GM12878 (cell line): ENCODE measurements around the gene RIC3. TPM values are rescaled to one million over a fixed set of nuclear protein-coding genes. Genes with fewer than 3 reads are reported as not detected.

Experiments used
- ATAC-seq: fragments of 200-7000 bp; cut with Tn5 transposase; 3 replicates; pipeline ENCODE4 v1.9.1; 2020; ENCODE audit warnings: mild to moderate bottlenecking, moderate library complexity
- BruUV-seq: library from RNA; stranded (reverse); fragments of 400-500 nt; replicated peaks from 2 replicates; lab custom pipeline; 2021; lab: Mats Ljungman, UMichigan
- CTCF ChIA-PET: fragments of 300-600 bp; sonication (Branson Sonifier 250); formaldehyde crosslinking; extraction: SDS; loops from one replicate; lab custom pipeline; 2021; ENCODE audit warnings: inconsistent platforms; lab: Yijun Ruan, JAX
- POLR2A ChIA-PET: fragments of 350-600 bp; formaldehyde crosslinking; extraction: SDS; loops from one replicate; lab custom pipeline; 2021; ENCODE audit warnings: inconsistent platforms; lab: Charles Lee
- RAD21 ChIA-PET: fragments of 300-600 bp; sonication (Branson Sonifier 250); formaldehyde crosslinking; loops from one replicate; lab custom pipeline; 2023; ENCODE audit warnings: antibody characterized with exemption; ENCODE audit not compliant: unreplicated experiment; lab: Charles Lee
- SMC1A ChIA-PET: fragments of 300-600 bp; sonication (Branson Sonifier 250); formaldehyde crosslinking; loops from one replicate; lab custom pipeline; 2023; ENCODE audit not compliant: unreplicated experiment, uncharacterized antibody; lab: Charles Lee
- DNase-seq: peaks from one replicate; pipeline ENCODE4 v3.0.0-alpha.2; 2011; ENCODE audit warnings: low read depth, low spot score
- FAIRE-seq: peaks from 3 replicates; lab custom pipeline; 2011; peaks lifted over from hg19 to GRCh38; lab: Jason Lieb, UNC
- H2AFZ ChIP-seq: 2 replicates; pipeline ENCODE4 v1.6.0; 2011; ENCODE audit warnings: low read depth, low read length, control low read depth; ENCODE audit not compliant: control insufficient read depth
- H3K27ac ChIP-seq: 2 replicates; pipeline ENCODE4 v1.5.1; 2011; ENCODE audit warnings: control low read depth; ENCODE audit not compliant: control insufficient read depth, insufficient read depth
- H3K27me3 ChIP-seq, 2 experiments: replicated peaks in 1 of 2; 2 replicates each; pipeline versions ENCODE4 v1.6.0 to v1.6.1; 2011; ENCODE audit warnings: low read length in 1 of 2; ENCODE audit not compliant: control insufficient read depth in 2 of 2, insufficient read depth in 2 of 2
- H3K36me3 ChIP-seq, 2 experiments: 2 replicates each; pipeline ENCODE4 v1.5.1; 2011; ENCODE audit warnings: low read length in 1 of 2; ENCODE audit not compliant: control insufficient read depth in 2 of 2, insufficient read depth in 2 of 2
- H3K4me1 ChIP-seq: 2 replicates; pipeline ENCODE4 v1.6.1; 2011; ENCODE audit warnings: mild to moderate bottlenecking, low read length, moderate library complexity, mixed read lengths; ENCODE audit not compliant: control insufficient read depth, insufficient read depth
- H3K4me2 ChIP-seq: 2 replicates; pipeline ENCODE4 v1.6.0; 2011; ENCODE audit warnings: control low read depth; ENCODE audit not compliant: control insufficient read depth, insufficient read depth
- H3K4me3 ChIP-seq: fragments of 200-600 bp; sonication (generic); 2 replicates; pipeline ENCODE4 v1.5.1; 2016
- H3K79me2 ChIP-seq: 2 replicates; pipeline ENCODE4 v1.6.0; 2011; ENCODE audit warnings: low read length; ENCODE audit not compliant: control insufficient read depth, insufficient read depth
- H3K9ac ChIP-seq: 2 replicates; pipeline ENCODE4 v1.8.0; 2011; ENCODE audit warnings: low read length, control low read depth, mixed read lengths; ENCODE audit not compliant: control insufficient read depth, insufficient read depth
- H3K9me3 ChIP-seq: replicated peaks from 3 replicates; pipeline ENCODE4 v1.5.1; 2011; ENCODE audit warnings: mild to moderate bottlenecking, low read length; ENCODE audit not compliant: control insufficient read depth, insufficient read depth
- H4K20me1 ChIP-seq: 2 replicates; pipeline ENCODE4 v1.6.0; 2011; ENCODE audit not compliant: control insufficient read depth, insufficient read depth
- GABPA ChIP-seq: IDR thresholded peaks from 2 replicates; pipeline ENCODE4 v1.6.1; 2014; ENCODE audit warnings: antibody characterized with exemption, low read depth, mild to moderate bottlenecking, inconsistent platforms
- LARP7 ChIP-seq: fragments of 450-650 bp; IDR thresholded peaks from 2 replicates; pipeline ENCODE4 v1.6.1; 2017; ENCODE audit warnings: mild to moderate bottlenecking
- MLLT1 ChIP-seq: fragments of 450-650 bp; IDR thresholded peaks from 2 replicates; pipeline ENCODE4 v1.6.1; 2016; ENCODE audit warnings: mild to moderate bottlenecking
- NBN ChIP-seq: fragments of 450-650 bp; IDR thresholded peaks from 2 replicates; pipeline ENCODE4 v1.6.1; 2016
- PML ChIP-seq: IDR thresholded peaks from 2 replicates; pipeline ENCODE4 v1.6.1; 2012; ENCODE audit warnings: low read length, inconsistent platforms
- SIN3A ChIP-seq: IDR thresholded peaks from 2 replicates; pipeline ENCODE4 v1.6.1; 2012; ENCODE audit warnings: low read depth, low read length, improper control_type of control experiment
- SMC3 ChIP-seq: IDR thresholded peaks from 2 replicates; pipeline ENCODE4 v1.6.1; 2011; ENCODE audit warnings: low read length, improper control_type of control experiment, borderline replicate concordance
- SP1 ChIP-seq: IDR thresholded peaks from one replicate; pipeline ENCODE4 v1.6.1; 2011; ENCODE audit warnings: low read depth, low read length
- SREBF1 ChIP-seq: IDR thresholded peaks from 2 replicates; pipeline ENCODE4 v1.6.1; 2012; ENCODE audit warnings: mild to moderate bottlenecking, low read length
- SUZ12 ChIP-seq: fragments of 200-600 bp; sonication (generic); IDR thresholded peaks from one replicate; pipeline ENCODE4 v1.6.1; 2018; ENCODE audit warnings: antibody characterized with exemption, mild to moderate bottlenecking; ENCODE audit not compliant: unreplicated experiment
- TCF7 ChIP-seq: IDR thresholded peaks from 2 replicates; pipeline ENCODE4 v1.6.1; 2014; ENCODE audit warnings: antibody characterized with exemption, borderline replicate concordance
- ZNF217 ChIP-seq: fragments of 450-650 bp; IDR thresholded peaks from 2 replicates; pipeline ENCODE4 v1.6.1; 2017; ENCODE audit warnings: antibody characterized with exemption, mild to moderate bottlenecking
- ZNF24 ChIP-seq: fragments of 450-650 bp; IDR thresholded peaks from 2 replicates; pipeline ENCODE4 v1.6.1; 2017; ENCODE audit warnings: antibody characterized with exemption, mild to moderate bottlenecking
- WGBS: methylation state at CpG from one replicate; pipeline ENCODE4 v1.1.6; 2016; ENCODE audit warnings: low lambda C conversion rate; ENCODE audit not compliant: insufficient replicate concordance, insufficient coverage; ENCODE audit errors: missing lambda C conversion rate; 5-methylcytosine and 5-hydroxymethylcytosine counted together
- in situ Hi-C: fragments of 300-500 bp; cut with MboI; formaldehyde crosslinking; loops from 9 replicates; pipeline ENCODE4 v1.14.3; 2018; ENCODE audit warnings: mixed read lengths
- intact Hi-C: fragments of 100-400 bp; cut with micrococcal nuclease; formaldehyde crosslinking; loops from one replicate; pipeline ENCODE4 v1.14.2; 2022; ENCODE audit not compliant: unreplicated experiment
- polyA plus RNA-seq, 11 experiments: library from polyadenylated mRNA; depleted of rRNA in 4 of 11; unstranded in 6 of 11; stranded (reverse) in 5 of 11; fragments of >200 nt; fragmentation: Nextera tagmentation in 4 of 11; fragmentation: Illumina TruSeq in 1 of 11; extraction: Ambion mirVana in 4 of 11; extraction: Trizol in 1 of 11; gene quantifications; 1 replicate in 1 of 11; 2 replicates in 10 of 11; pipeline versions ENCODE4 v1.2.1 to v1.2.3, GENCODE V29; 2011 to 2016; ENCODE audit warnings: inconsistent platforms in 2 of 11, missing spikeins in 2 of 11, low read depth in 1 of 11
- total RNA-seq, 4 experiments: library from RNA; depleted of rRNA in 3 of 4; stranded (reverse); fragments of >200 nt in 3 of 4; fragmentation: Illumina TruSeq in 1 of 4; extraction: Trizol in 1 of 4; gene quantifications; 2 replicates each; pipeline versions ENCODE4 v1.2.1 to v1.2.3, GENCODE V29; 2013 to 2021
- TF ChIP-seq, protein P1 (sequence below): fragments of 450-650 bp; IDR thresholded peaks from 2 replicates; pipeline ENCODE4 v1.6.1; 2017; ENCODE audit warnings: mild to moderate bottlenecking

RIC3 gene
- total and polyA plus RNA-seq, 10 of the 15 experiments (the other 5 are each of a cell fraction or from before 2014, with no cell fraction given) = 0.90 to 8.9 (median 2.2) TPM

DNA sequence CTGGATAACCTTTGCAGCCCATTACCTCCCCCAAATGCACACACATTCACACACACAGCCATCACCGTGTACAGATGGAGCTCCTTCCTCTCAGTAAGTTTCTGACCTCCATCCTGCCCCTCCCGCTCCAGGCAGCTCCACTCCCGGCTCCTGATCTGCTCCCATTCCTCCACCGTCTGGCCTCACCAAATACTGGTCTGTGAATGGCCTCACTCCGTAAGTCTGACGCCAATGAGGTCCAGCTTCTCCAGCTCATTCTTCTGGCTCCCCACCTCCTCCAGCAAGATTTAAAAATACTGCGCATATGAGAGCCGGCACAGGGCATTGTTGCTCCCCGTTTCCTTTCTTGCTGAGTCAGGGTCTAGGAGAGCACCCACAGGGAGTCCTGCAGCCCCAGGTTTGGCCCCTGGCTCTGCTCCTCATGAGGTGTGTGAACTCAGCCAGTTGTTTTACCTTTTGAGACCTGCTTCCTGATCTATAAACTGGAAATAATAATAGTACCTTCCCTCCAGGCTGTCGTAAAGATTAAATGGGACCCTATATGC, 101.8 kb downstream of the RIC3 start:
- Histone ChIP-seq H3K4me3 (no peak overlapping the region), H3K36me3 (no peaks in the 10 kb centered on the region), H3K79me2 (no peaks in the 10 kb centered on the region), H3K27ac (no peak overlapping the region), H3K9ac (no peak overlapping the region), H4K20me1 (no peaks in the 10 kb centered on the region), H3K4me1 (no peaks in the 10 kb centered on the region), H2AFZ (no peak overlapping the region), H3K27me3 (peaks cover 2 to 7% of the 10 kb centered on the region in 2 experiments; a peak in 3 of 4 replicates), H3K9me3 (no peaks in the 10 kb centered on the region), H3K4me2 (no peak overlapping the region)
- ChIA-PET RAD21 (interaction anchor here (0.6 kb wide), 1 partner anchor 31 kb away, joined by 3 read pairs; no protein-coding TSS in a partner anchor), POLR2A (no interaction called here), CTCF (interaction anchor here (0.9 to 1.9 kb wide), 3 partner anchors 24 to 34 kb away, joined by 3 to 4 read pairs (median 3); no protein-coding TSS in a partner anchor), SMC1A (no interaction called here)
- ATAC-seq (no peak), FAIRE-seq (no peak), DNase-seq (no peak)
- in situ Hi-C loops (no loop called here), intact Hi-C loops (no loop called here)
- 31% methylated on average over 10 of the region's 10 CpGs for WGBS
- no TSS peak for BruUV-seq
- TF ChIP-seq SREBF1 = no peak

- H3K4me1 ChIP-seq = no peaks in the 10 kb centered on the region
- H4K20me1 ChIP-seq = no peaks in the 10 kb centered on the region
- peaks cover 2 to 6% of the 10 kb centered on the region in 2 experiments; a peak in 3 of 4 replicates for H3K27me3 ChIP-seq
- ATAC-seq (no peak), DNase-seq (no peak), FAIRE-seq (no peak)
- no peak overlapping the region for H3K4me3 ChIP-seq
- CTCF ChIA-PET = interaction anchor here (1.9 kb wide), 1 partner anchor 33 kb away, joined by 4 read pairs; no protein-coding TSS in a partner anchor
- no peak overlapping the region for H2AFZ ChIP-seq
- intact Hi-C loops (no loop called here), in situ Hi-C loops (no loop called here)
- 39% methylated on average over 15 of the region's 17 CpGs for WGBS
- no peaks in the 10 kb centered on the region for H3K9me3 ChIP-seq
- no peak overlapping the region for H3K27ac ChIP-seq
- SMC1A ChIA-PET = no interaction called here
- no TSS peak for BruUV-seq
- no peak overlapping the region for H3K9ac ChIP-seq
- POLR2A ChIA-PET = no interaction called here
- no peaks in the 10 kb centered on the region for H3K36me3 ChIP-seq
- no peaks in the 10 kb centered on the region for H3K79me2 ChIP-seq
- RAD21 ChIA-PET = interaction anchor here (0.5 kb wide), 1 partner anchor 36 kb away, joined by 3 read pairs; no protein-coding TSS in a partner anchor
- H3K4me2 ChIP-seq = no peak overlapping the region
- TF ChIP-seq GABPA (no peak), LARP7 (no peak), SP1 (no peak), SUZ12 (no peak), TCF7 (no peak), NBN (no peak), MLLT1 (no peak), PML (no peak), ZNF217 (no peak), SIN3A (no peak), SMC3 (no peak), ZNF24 (no peak), SREBF1 (no peak)
- TF ChIP-seq, protein P1, sequence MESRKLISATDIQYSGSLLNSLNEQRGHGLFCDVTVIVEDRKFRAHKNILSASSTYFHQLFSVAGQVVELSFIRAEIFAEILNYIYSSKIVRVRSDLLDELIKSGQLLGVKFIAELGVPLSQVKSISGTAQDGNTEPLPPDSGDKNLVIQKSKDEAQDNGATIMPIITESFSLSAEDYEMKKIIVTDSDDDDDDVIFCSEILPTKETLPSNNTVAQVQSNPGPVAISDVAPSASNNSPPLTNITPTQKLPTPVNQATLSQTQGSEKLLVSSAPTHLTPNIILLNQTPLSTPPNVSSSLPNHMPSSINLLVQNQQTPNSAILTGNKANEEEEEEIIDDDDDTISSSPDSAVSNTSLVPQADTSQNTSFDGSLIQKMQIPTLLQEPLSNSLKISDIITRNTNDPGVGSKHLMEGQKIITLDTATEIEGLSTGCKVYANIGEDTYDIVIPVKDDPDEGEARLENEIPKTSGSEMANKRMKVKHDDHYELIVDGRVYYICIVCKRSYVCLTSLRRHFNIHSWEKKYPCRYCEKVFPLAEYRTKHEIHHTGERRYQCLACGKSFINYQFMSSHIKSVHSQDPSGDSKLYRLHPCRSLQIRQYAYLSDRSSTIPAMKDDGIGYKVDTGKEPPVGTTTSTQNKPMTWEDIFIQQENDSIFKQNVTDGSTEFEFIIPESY = no peak
Observed at GRCh38 chr11:8066036-8066910, 102.6 kb downstream of the RIC3 start.
